Right kidney (tissue), 1 donor: ENCODE results near the gene GPX7.

Experiments used
- DNase-seq: peaks from one replicate; pipeline ENCODE4 v3.0.0-alpha.2; 2016

GPX7 gene

DNA sequence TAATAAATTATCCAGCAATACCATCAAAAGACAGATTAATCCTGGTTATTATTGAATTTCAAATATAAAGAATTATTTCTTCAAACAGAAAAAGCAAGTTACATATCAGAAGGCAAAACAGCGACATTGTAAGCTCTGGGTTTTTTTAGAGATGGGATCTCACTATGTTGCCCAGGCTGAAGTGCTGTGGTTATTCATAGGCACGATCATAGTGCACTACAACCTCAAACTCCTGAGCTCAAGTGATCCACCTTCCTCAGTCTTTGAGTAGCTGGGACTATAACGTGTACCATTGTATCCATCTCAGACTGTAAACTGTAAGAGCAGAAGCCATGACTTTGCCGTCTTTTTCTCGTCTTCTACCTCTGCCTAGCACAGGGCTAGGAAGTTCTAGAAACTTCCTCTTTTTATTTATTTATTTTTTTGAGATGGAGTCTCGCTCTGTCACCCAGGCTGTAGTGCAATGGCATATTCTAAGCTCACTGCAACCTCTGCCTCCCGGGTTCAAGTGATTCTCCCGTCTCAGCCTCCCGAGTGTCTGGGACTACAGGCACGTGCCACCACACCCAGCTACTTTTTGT, 20.0 kb upstream of the GPX7 start:
- DNase-seq = no peak

DNA sequence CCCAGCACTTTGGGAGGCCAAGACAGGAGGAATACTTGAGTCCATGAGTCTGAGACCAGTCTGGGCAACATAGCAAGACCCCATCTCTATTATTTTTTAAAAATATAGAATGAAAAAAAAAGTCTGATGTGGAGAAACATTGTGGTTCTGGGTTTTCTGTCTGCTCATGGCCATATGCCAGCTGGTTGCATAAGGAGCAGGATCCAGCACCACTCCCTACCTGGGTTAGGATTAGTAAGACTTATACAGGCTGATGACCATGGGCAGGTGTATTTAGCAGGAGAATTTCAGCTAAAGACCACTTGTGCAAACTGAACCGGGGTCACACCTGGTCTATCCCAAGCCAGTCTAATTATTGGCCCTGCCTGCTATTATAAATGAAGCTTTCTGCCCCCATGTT, 16.7 kb upstream of the GPX7 start:
- DNase-seq = no peak

DNA sequence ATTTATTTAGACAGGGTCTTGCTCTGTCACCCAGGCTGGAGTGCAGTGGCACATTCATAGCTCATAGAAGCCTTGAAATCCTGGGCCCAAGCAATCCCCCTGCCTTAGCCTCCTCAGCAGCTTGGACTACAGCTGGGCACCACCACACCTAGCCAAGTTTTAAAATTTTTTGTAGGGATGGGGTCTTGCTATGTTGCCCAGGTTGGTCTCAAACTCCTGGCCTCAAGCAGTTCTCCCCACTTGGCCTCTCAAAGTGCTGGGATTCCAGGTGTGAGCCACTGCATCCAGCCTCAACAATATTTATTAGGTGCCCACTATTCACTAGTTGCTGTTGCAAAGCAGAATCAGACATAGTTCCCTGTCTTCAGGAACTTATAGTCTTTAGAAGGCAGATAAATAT, 14.1 kb upstream of the GPX7 start:
- DNase-seq = no peak

DNA sequence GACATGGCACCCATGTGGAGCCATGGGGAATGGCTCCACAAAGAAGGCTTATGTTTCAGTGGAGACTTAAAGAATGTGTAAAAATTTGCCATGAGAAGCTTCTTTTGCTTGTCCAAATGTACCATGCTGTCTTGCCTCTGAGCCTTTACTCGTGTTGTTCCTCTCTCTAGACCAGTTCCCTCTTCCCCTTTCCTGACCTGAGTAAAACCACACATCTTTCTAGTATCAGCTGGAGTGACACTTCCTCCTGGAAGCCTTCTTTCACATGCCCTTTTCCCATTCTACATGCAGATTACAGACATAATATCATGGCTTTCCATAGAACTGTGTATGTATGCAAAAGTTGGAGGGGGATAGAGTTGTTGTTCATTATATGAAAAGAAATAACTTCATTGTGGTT, 13.6 kb upstream of the GPX7 start:
- no peak for DNase-seq

DNA sequence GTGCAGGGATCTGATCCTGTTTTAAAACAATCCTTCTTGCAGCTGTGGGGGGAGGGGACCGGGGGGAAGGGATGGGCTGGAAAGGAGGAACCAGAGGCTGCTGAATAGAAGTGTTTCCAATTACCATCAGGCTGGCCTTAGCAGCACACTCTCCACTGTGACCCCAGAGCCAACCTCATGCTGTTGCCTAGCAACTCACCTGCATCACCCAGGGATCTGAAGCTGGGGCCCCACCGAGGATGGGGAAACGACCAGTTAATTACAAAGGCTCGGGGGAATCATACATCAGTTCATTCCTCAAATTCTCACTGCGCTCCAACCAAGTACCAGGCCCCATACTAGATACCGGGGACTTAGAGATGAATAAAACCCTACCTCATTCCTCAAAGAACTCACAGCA, 11.9 kb upstream of the GPX7 start:
- DNase-seq = no peak

DNA sequence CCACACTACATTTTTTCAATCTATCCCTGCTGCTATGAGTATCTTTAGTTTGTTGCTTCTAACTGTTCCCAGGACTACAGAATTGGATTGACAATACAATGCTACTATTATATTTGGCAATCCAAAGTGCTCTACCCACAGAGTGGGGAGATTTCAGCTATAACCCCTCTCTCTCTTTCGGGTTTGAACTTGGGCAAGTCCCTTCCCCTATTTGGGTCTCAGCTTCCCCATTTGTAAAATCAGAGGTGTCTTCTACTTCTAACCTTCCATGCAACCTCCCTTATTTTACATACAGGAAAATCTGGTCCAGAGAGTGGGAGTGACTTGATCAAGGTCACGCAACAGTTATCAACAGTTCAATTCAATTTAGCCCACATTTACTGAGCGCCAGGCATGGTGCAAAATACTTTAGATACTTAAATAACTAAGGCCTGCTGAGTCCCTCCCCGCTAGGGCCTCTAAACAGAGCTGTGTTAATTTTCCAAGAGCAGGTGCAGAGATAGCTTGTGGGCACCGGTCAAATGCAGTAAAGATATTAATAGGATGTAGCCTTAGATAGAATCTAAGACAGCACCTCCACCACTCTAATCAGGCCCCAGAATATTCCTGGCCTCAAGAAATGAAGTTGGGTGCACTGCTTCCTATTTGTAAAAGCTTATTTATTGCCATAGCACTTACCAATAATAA, 9.4 kb upstream of the GPX7 start:
- no peak for DNase-seq

DNA sequence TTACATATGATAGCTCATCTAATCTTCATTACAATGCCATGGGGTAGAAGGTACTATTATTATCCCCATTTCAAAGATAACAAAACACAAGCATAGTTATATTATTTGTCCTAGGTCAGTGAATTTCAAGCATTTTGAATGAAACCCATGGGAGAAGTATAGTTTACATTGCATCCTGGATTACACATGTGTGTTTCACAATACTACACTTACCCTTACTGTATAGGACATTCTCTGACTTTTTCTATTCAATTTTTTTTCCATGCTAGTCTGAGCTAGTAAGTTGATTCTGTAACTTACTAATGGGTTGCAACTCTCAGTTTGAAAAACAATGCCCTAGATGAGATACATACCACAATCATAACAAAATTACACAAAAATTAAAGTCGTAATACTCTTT, 8.7 kb upstream of the GPX7 start:
- DNase-seq = no peak

DNA sequence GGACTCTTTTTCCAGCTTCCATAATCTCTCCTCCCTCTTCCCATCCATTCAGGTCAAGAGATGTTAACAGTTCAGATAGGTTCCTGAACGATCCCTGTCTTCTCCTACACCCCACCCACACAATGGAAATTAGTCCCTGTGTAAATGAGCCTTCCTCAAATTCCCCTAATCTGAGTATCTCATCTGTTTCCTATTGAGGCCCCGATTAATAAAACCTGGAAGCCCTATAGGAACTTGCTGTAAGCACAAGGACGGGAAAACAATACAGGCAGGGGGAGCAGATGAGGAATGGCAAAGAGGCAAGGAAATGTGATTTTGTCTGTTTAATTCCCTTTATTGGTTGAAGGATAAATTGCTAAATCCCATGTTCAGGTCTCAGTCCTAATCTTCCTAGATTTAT, 7.1 kb upstream of the GPX7 start:
- DNase-seq = no peak

DNA sequence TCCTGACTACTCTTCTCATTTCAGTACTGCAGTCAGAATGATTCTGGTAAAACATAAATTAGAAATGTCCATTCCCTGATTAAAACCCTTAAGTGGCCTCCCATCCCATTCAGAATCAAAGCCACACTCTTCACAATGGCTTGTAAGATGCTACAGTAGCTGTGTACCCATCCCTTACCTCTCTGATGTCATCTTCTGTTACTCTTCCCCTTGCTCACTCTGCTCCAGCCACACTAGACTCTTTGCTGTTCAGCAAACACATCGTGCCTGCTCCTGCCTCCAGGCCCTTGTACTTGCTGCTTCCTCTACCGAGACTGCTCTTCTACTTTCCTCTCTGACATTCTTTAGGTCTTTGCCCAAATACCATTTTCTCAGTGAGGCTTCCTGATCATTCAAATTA, 4.3 kb upstream of the GPX7 start:
- no peak for DNase-seq

DNA sequence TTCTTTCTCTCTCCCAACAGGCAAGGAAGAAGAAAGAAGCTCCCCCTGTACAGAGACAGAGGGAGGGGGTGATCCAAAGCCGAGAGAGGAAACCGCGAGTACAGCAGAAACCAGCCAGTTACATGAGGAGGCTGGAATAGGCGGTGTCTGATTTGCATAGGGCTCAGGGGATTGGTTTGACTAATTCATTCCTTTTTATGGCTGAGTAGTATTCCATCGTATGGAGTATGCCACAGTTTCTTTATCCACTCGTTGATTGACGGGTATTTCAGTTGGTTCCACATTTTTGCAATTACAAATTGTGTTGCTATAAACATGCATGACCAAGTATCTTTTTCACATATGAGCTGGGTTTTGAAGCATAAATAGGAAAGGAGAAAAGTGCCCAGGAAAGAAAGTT, 3.4 kb upstream of the GPX7 start:
- no peak for DNase-seq

DNA sequence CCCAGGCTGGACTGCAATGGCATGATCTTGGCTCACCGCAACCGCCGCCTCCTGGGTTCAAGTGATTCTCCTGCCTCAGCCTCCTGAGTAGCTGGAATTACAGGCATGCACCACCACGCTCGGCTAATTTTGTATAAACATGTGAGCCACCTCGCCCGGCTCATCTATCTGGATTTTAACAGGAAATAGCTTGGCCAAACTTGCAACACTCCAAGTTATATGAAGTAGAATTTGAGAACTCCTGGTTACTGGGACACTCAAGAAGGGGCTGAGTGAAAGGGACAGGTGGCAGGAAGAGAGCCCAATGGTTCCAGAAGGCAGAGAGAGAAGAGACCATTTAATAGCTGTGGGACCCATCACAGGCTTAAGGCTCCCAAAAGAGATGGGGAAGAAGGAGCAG, 2.9 kb upstream of the GPX7 start:
- DNase-seq = no peak

DNA sequence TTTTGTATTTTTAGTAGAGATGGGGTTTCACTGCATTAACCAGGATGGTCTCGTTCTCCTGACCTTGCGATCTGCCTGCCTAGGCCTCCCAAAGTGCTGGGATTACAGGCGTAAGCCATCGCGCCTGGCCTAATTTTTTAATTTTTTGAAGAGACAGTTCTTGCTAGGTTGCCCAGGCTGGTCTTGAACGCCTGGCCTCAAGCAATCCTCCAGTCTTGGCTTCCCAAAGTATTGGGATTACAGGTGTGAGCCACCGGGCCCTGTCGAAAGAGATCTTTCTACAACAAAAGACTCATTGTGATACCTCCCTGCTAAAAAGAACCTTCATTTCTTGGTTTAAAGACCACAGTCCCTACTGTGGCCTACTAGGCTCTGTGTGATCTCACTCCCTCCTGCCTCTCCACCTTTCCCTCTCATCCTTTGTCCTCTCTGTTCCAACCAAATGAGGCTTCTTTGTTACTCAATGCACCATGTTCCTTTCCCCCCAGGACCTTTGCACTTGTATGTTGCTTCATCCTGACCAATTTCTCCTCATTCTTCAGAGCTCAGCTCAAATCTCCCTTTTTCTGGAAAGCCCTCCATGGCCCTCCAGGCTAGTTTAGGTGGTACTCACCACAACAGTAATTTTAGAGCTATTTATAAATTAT, 1.5 kb upstream of the GPX7 start:
- no peak for DNase-seq

DNA sequence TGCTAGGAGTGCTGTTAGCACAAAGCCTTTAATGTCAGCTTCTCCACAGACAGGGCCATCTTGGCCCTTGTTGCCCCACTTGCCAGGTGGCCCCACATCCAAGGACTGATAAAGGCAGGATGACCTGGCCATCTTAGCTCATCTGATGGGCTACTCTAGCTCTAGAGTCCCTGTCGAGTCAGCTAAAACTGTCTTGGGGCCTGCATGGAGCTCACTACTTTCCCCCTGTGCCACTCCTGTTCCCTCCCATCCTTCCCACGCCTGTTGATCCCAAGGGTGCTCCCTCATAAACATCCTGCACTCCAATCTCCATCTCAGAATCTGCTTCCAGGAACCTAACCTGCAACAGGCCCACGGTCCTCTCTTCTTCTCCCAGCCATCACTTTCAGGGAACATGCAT, 652 bp upstream of the GPX7 start:
- no peak for DNase-seq

DNA sequence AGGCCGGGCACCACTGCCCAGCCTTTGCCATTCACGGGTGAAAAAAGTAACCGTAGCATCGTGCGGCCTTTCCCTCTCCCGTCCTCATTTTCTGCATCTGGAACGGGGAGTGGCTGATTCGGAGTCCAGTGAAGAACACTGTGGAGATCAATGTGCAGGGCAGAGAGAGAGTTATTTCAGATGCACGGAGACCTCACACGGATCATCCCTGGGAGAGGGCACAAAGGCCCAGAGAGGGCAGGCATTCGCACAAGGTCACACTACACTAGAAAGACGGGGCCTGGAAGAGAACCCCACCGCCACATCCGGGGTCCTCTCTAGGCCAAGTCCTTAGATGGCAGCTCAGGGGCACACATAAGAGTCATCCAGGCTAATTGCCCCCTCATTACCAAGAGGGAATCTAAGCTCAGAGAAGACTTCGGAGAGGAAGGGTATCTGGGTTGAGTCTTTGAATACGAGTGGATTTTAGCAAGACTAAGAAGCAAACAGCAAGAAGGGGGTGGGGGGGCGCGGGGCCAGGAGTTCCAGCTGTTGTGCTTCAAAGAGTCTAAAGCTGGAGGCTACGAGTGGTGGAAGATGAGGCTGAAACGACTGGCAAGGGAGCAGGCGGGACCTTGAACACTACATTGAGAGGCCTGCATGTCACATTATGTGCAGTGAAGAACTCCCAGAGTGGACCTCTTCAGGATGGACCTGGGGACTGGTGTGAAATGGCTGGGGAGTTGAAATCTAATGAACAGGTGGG, 857 bp downstream of the GPX7 start:
- DNase-seq = no peak

DNA sequence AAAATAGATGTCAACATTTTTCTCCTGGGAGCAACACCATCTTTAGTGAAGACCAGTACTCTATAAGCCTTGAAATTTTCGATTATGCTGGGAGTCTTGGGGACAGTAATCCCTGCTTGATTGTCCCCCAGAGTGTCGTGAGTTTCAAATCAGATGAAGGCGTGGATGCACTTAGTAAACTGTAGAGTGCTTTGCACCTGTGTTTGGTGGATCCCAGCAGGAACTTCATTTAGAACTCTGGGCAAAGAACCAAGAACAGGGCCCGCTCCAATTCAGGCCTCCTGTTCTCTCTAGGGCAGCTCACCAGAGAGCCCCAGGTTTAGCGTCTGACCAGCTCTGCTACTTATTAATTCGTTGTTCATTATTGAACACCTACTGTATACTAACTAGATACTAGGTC, 1.5 kb downstream of the GPX7 start:
- DNase-seq = no peak

DNA sequence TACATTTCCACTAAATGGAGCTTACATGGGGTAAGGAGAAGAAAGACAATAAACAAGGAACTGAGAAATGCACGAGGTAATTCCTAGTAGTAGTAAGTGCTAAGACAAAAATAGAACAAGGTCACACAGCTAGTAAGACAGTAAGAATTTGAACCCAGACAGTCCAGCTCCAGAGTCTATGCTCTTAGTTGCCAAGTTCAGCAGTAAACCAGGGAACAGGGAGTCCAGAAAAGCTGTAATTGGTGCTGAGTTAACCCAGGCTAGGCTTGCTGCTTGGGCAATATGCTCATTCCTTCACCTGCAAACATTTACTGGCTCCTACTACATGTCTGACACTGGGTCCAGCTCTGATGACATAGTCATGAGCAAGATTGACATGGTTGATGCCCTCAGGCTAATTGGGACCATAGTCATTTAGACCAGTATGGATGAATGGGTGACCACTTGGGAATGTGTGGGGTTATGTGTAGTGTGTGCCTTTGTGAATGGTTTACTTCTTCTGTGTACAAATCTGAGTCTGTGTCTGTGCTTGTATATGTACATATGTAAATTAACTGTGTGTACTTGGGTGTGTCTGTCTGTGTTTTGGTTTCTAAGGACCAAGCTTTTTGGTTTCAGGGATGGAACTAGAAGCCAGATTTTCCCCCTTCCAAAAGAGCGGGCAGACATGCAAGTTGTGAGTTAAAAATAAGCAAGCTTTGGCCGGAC, 2.0 kb downstream of the GPX7 start:
- no peak for DNase-seq

DNA sequence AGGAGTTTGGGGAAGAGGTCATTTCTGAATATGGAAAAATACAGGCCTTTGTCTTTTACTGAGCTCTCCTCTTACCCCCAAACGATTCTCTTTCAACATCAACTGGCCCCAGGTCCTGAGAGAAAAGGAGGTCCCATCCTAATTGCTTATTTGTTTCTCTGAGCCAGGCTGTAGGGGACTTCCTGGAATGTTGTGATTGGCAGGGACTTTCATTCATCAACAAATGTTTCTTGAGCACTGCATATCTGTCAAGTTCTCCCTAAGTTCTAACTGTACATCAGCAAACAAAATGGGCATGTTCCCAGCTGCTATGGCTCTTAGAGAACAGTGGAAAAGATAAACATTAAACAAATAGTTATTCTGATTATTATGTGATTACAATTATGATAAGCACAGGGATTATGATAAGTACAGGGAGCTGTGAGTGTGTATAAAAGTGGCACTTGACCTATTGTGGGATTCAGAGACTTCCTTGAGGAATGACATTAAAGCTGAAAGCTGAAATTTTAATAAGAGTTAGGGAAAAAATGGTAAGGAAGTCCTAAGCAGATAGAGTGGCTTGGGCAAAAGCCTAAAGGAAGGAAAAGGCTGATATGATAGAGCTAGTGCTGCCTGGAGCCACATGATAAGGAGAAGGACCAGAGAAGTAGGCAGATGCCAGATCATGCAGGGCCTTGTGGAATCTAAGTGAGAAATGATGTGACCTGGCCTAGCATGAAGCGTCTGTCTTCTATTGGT, 11.6 kb downstream of the GPX7 start:
- DNase-seq = no peak

DNA sequence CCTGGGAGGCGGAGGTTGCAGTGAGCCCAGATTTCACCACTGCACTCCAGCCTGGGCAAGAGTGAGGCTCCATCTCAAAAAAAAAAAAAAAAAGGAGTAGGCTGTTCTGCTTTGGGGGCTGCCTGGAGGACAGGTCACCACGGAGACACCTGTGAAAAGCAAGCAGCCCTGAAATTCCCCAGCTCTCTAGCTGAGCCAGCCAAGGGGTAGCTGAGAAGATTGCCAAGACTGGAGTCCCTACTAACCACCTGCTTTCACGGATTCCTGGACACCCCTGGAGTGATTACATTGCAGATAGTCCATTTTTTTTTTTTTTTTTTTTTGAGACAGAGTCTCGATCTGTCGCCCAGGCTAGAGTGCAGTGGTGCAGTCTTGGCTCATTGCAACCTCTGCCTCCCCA, 12.5 kb downstream of the GPX7 start:
- no peak for DNase-seq

DNA sequence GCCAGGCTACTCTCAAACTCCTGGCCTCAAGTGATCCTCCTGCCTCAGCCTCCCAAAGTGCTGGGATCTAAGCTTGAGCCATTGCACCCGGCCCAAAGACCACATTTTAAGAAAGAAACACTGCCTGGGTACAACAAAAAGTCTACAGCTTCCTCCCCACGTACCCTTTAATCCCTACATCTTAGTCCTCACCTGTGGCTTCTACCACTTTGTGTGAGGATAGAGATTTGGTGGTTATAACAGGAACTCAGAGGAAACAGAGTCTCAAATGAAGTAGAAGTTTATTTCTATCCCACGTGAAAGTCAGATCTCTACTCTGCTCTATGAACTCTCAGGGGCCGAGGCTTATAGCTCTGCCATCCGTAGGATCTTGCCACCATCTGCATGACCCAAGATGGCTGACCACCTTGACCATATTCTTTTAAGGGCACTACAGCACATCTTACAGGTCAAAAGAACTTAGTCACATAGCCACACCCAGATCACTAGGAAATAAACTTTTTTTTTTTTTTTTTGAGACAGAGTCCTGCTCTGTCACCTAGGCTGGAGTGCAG, 13.4 kb downstream of the GPX7 start:
- no peak for DNase-seq

DNA sequence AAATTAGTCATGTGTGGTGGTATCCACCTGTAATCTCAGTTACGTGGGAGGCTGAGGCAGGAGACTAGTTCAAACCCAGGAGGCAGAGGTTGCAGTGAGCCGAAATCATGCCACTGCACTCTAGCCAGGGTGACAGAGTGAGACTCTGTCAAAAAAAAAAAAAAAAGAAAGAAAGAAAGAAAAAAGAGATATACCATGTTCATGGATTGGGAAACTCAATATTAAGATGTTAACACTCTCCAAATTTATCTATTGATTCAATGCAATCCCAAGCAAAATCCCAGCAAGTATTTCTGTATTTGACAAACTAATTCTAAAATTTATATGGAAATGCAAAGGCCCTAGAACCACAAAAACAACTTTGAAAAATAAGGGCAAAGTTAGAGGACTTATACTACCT, 19.8 kb downstream of the GPX7 start:
- no peak for DNase-seq

DNA sequence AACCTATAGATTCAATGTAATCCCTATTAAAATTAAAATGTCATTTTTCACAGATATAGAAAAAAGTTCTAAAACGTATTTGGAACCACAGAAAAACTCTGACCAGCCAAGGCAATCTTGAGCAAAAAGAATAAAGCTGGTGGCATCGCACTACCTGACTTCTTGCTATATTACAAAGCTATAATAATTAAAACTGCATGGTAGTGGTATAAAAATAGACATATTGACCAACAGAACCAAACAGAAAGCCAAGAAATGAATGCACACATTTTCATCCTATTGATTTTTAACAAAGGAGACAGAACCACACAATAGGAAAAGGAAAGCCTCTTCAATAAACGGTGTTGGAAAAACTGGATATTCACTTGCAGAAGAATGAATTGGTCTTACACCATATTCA, 21.6 kb downstream of the GPX7 start:
- no peak for DNase-seq

DNA sequence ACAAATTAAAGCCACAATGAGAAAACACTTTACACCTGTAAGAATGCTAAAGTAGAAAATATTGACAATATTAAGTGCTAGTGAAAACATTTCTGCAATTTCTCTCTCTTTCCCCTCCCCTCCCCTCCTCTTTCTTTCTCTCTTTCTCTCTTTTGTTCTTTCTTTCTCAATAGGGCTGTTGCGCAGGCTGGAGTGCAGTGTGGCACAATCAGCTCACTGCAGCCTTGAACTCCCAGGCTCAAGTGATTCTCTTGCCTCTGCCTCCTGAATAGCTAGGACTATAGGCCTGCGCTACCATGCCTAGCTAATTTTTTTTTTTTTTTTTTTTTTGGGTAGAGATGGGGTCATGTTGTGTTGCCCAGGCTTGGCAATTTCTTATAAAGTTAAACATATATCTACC, 24.9 kb downstream of the GPX7 start:
- no peak for DNase-seq
